Measurements from ENCODE around the gene VAV3. TPM values are rescaled to one million over a fixed set of nuclear protein-coding genes. Genes with fewer than 3 reads are reported as not detected.

VAV3 gene
- total and polyA plus RNA-seq, 3 donors from 2014 or later, result 10.1 to 11.4 (median 11.3) TPM

DNA sequence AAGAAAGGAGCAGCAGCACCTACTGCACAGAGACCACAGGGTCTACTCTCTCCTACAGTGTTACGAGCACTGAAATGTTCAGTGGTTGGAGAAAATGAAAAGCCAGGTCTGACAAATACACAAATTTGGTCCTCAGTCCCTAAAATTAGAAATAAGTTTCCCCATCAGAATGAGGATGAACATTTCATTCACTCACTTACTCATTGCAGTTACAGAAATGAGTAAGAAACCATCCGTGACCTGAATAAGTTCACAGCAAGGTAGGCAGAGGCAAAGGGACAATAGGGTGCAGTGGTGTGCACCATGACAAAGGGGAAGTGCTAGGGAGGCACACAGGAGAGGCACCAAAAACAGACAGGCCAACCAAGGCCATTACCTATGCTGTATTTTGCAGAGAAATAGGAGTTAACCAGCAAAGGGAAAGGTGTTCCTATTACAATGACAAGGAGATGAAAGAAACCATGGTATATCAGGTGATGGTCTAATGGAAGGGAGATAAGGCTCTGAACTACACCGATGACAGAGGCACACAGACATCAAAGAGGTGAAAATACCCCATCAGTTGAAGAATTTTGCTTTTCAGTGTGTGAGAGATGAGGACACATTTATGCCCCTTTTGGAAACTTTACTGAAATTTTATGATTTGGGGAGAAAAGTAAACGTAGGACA lies 29.4 kb downstream of the VAV3 start:
- Histone ChIP-seq H3K4me1 (no peaks in the 10 kb centered on the region), H3K36me3 (ENCODE audit: low read depth, missing control alignments) (no peaks in the 10 kb centered on the region), H3K9me3 (no peaks in the 10 kb centered on the region), H3K27ac (no peak overlapping the region), H3K27me3 (no peaks in the 10 kb centered on the region), H3K4me3 (no peak overlapping the region)
- TF ChIP-seq, protein P1, sequence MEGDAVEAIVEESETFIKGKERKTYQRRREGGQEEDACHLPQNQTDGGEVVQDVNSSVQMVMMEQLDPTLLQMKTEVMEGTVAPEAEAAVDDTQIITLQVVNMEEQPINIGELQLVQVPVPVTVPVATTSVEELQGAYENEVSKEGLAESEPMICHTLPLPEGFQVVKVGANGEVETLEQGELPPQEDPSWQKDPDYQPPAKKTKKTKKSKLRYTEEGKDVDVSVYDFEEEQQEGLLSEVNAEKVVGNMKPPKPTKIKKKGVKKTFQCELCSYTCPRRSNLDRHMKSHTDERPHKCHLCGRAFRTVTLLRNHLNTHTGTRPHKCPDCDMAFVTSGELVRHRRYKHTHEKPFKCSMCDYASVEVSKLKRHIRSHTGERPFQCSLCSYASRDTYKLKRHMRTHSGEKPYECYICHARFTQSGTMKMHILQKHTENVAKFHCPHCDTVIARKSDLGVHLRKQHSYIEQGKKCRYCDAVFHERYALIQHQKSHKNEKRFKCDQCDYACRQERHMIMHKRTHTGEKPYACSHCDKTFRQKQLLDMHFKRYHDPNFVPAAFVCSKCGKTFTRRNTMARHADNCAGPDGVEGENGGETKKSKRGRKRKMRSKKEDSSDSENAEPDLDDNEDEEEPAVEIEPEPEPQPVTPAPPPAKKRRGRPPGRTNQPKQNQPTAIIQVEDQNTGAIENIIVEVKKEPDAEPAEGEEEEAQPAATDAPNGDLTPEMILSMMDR (IDR thresholded peaks at IDR 0.05), result no peak
- TF ChIP-seq POLR2A (IDR thresholded peaks at IDR 0.05), result no peak
- WGBS, 2 donors, result 81 to 88% methylated on average over 4 of the region's 4 CpGs
- intact Hi-C loops (cut with DNase I; ENCODE audit: low total_unique reads), result no loop called here
- DNase-seq, result no peak

DNA sequence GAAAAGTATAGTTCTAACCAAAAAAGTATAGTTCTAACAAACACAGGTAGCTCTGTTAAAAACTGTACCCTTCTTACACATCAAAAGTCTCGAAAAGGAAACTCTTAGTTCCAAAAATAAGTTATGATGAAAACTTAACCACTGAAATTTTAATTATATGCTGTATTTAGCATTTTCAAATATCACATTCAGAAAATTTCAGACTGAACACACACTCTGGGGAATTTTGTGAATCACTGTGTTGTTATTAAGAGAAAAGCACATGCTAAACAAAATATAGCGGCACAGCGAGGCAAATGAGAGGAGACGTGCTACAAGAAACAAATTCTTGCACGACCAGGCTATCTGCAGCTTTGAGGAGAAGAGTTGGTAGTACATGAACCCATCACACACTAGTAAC lies 30.4 kb downstream of the VAV3 start:
- Histone ChIP-seq H3K27me3 (no peaks in the 10 kb centered on the region), H3K4me1 (no peaks in the 10 kb centered on the region), H3K36me3 (ENCODE audit: low read depth, missing control alignments) (no peaks in the 10 kb centered on the region), H3K9me3 (no peaks in the 10 kb centered on the region), H3K4me3 (no peak overlapping the region), H3K27ac (no peak overlapping the region)
- TF ChIP-seq, protein P1 (IDR thresholded peaks at IDR 0.05), result no peak
- no peak for TF ChIP-seq POLR2A (IDR thresholded peaks at IDR 0.05)
- WGBS, 2 donors, result 71% methylated on average over 5 of the region's 5 CpGs
- intact Hi-C loops (cut with DNase I; ENCODE audit: low total_unique reads), result no loop called here
- no peak for DNase-seq

DNA sequence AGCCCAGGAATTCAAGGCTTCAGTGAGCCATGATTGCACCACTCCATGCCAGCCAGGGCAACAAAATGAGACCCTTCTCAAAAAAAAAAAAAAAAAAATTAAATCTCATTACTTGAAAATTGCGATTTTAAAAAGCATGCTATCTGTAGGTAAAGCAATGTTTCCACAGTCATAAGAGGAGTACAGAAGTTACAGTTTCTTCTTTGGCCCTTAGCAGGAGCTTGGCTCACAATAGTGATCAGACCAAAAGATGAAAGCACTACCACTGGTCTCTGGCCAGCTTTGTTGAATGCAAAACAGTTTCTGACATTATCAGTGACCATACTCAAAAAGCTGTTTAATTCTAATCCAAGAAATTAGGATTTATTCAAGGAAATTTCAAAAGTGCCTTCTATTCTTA lies 31.2 kb downstream of the VAV3 start:
- TF ChIP-seq, protein P1 (IDR thresholded peaks at IDR 0.05), result no peak
- no peak for DNase-seq
- no peaks in the 10 kb centered on the region for H3K9me3 ChIP-seq
- H3K27ac ChIP-seq, result no peak overlapping the region
- H3K4me3 ChIP-seq, result no peak overlapping the region
- 37 to 55% methylated on average over 1 of the region's 1 CpG for WGBS, 2 donors
- H3K36me3 ChIP-seq (ENCODE audit: low read depth, missing control alignments), result no peaks in the 10 kb centered on the region
- H3K27me3 ChIP-seq, result no peaks in the 10 kb centered on the region
- intact Hi-C loops (cut with DNase I; ENCODE audit: low total_unique reads), result no loop called here
- H3K4me1 ChIP-seq, result no peaks in the 10 kb centered on the region

DNA sequence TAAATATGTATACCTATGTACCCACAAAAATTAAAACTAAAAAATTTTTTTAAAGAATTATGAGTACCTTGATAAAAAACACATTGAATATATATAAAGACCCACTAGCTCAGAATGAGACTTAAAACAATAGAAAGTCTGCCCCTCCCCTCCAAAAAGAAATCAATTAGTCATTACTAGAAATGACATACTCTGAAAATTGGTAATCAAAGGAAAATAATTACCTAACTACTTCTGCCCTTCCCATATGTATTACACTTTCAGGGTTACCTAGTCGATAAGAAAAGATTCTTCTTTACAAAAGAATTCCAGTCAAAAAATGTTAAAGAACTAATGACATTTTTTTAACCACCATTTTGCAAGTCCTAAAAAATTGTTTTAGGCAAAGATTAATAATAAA lies 34.7 kb downstream of the VAV3 start:
- WGBS, 2 donors, result 90 to 98% methylated on average over 1 of the region's 1 CpG
- no peaks in the 10 kb centered on the region for H3K9me3 ChIP-seq
- no peaks in the 10 kb centered on the region for H3K36me3 ChIP-seq (ENCODE audit: low read depth, missing control alignments)
- intact Hi-C loops (cut with DNase I; ENCODE audit: low total_unique reads), result no loop called here
- no peaks in the 10 kb centered on the region for H3K4me1 ChIP-seq
- no peak overlapping the region for H3K4me3 ChIP-seq
- no peaks in the 10 kb centered on the region for H3K27me3 ChIP-seq
- no peak overlapping the region for H3K27ac ChIP-seq
- no peak for TF ChIP-seq POLR2A (IDR thresholded peaks at IDR 0.05)
- TF ChIP-seq, protein P1 (IDR thresholded peaks at IDR 0.05), result no peak
- DNase-seq, result no peak

DNA sequence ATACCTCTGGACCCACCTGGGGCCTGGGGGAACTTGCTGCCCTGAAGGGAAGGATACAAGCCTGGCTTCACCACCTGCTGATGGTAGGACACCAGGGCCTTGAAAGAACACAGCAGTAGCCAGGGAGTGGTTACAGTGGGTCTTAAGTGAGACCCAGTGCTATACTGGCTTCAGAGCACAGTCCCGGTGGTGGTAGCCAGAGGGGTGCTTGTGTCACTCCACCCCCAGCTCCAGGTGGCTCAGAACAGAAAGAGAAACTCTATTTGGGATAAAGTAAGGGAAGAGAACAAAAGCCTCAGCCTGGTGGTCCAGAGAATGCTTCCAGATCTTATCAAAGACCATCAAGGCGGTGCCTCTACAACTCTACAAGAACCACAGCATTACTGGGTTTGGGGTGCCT lies 37.2 kb downstream of the VAV3 start:
- intact Hi-C loops (cut with DNase I; ENCODE audit: low total_unique reads), result no loop called here
- no peak for DNase-seq
- TF ChIP-seq POLR2A (IDR thresholded peaks at IDR 0.05), result no peak
- TF ChIP-seq, protein P1 (IDR thresholded peaks at IDR 0.05), result no peak
- H3K27ac ChIP-seq, result no peak overlapping the region
- WGBS, 2 donors, result 94 to 100% methylated on average over 2 of the region's 2 CpGs
- H3K9me3 ChIP-seq, result no peaks in the 10 kb centered on the region
- no peak overlapping the region for H3K4me3 ChIP-seq
- H3K36me3 ChIP-seq (ENCODE audit: low read depth, missing control alignments), result no peaks in the 10 kb centered on the region
- H3K4me1 ChIP-seq, result no peaks in the 10 kb centered on the region
- no peaks in the 10 kb centered on the region for H3K27me3 ChIP-seq
